ENCODE measurements around the gene PPIA. TPM values are rescaled to one million over a fixed set of nuclear protein-coding genes. Genes with fewer than 3 reads are reported as not detected.
"Not testable (repeated sequence)": the region's sequence is repeated elsewhere in the genome, so short reads cannot be mapped to it uniquely, and the experiment has no call there.

The PPIA gene
- total RNA-seq, 1 donor from 2014 or later = 1,411 TPM

GRCh38 chr7:44799939-44800338 is 3.5 kb downstream of the PPIA start:
- no peak for DNase-seq
- ChIA-PET POLR2A (interaction anchor here (0.7 to 1.5 kb wide), 3 partner anchors 41 to 161 kb away, joined by 3 read pairs; no protein-coding TSS in a partner anchor), CTCF (interaction anchor here (0.7 kb wide), 1 partner anchor 13 kb away, joined by 3 read pairs; no protein-coding TSS in a partner anchor)
- no peaks in the 10 kb centered on the region for H3K27me3 Mint-ChIP-seq
- peaks cover 38% of the 10 kb centered on the region for H3K4me1 Mint-ChIP-seq
- H3K27ac Mint-ChIP-seq = peak overlapping the region; percentile 50
- no peak overlapping the region for H3K4me3 Mint-ChIP-seq
- intact Hi-C loops (cut with micrococcal nuclease) = no loop called here
- H3K9me3 Mint-ChIP-seq = no peaks in the 10 kb centered on the region
- no peak for ATAC-seq (ENCODE audit: low read depth)
- peaks cover 71% of the 10 kb centered on the region for H3K36me3 Mint-ChIP-seq (ENCODE audit: low read depth)
- no peak for TF ChIP-seq CTCF (IDR thresholded peaks at IDR 0.05)

DNA sequence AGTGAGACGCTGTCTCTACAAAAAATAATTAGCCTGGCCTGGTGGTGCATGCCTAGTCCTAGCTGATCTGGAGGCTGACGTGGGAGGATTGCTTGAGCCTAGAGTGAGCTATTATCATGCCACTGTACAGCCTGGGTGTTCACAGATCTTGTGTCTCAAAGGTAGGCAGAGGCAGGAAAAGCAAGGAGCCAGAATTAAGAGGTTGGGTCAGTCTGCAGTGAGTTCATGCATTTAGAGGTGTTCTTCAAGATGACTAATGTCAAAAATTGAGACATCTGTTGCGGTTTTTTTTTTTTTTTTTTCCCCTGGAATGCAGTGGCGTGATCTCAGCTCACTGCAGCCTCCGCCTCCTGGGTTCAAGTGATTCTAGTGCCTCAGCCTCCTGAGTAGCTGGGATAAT is 5.4 kb downstream of the PPIA start:
- no peak for TF ChIP-seq CTCF (IDR thresholded peaks at IDR 0.05)
- ChIA-PET POLR2A (interaction anchor here (0.6 to 0.8 kb wide), 3 partner anchors 34 to 313 kb away, joined by 3 to 4 read pairs (median 3); no protein-coding TSS in a partner anchor), CTCF (interaction anchor here (1.2 kb wide), 1 partner anchor 46 kb away, joined by 3 read pairs; the partner anchor contains the start of gene H2AZ2)
- H3K36me3 Mint-ChIP-seq (ENCODE audit: low read depth) = peaks cover 71% of the 10 kb centered on the region
- ATAC-seq (ENCODE audit: low read depth) = no peak
- intact Hi-C loops (cut with micrococcal nuclease) = no loop called here
- no peaks in the 10 kb centered on the region for H3K9me3 Mint-ChIP-seq
- peak overlapping the region; percentile 25 for H3K27ac Mint-ChIP-seq
- peaks cover 34% of the 10 kb centered on the region for H3K4me1 Mint-ChIP-seq
- H3K27me3 Mint-ChIP-seq = no peaks in the 10 kb centered on the region
- no peak overlapping the region for H3K4me3 Mint-ChIP-seq
- DNase-seq = no peak

GRCh38 chr7:44802418-44803025 is 6.0 kb downstream of the PPIA start:
- ChIA-PET CTCF (interaction anchor here (1.2 kb wide), 1 partner anchor 45 kb away, joined by 3 read pairs; the partner anchor contains the start of gene H2AZ2), POLR2A (interaction anchor here (0.6 to 0.8 kb wide), 3 partner anchors 34 to 314 kb away, joined by 3 to 4 read pairs (median 3); no protein-coding TSS in a partner anchor)
- intact Hi-C loops (cut with micrococcal nuclease) = no loop called here
- Mint-ChIP-seq H3K9me3 (no peaks in the 10 kb centered on the region), H3K36me3 (ENCODE audit: low read depth) (peaks cover 69% of the 10 kb centered on the region), H3K27me3 (no peaks in the 10 kb centered on the region), H3K4me1 (peaks cover 31% of the 10 kb centered on the region), H3K27ac (no peak overlapping the region), H3K4me3 (no peak overlapping the region)
- DNase-seq (no peak), ATAC-seq (ENCODE audit: low read depth) (no peak)
- TF ChIP-seq CTCF (IDR thresholded peaks at IDR 0.05) = no peak

GRCh38 chr7:44803828-44804519 is 7.5 kb downstream of the PPIA start:
- Mint-ChIP-seq H3K36me3 (ENCODE audit: low read depth) (peaks cover 57% of the 10 kb centered on the region), H3K4me1 (peaks cover 17% of the 10 kb centered on the region)
- DNase-seq; H3K27ac Mint-ChIP-seq; H3K9me3 Mint-ChIP-seq; H3K4me3 Mint-ChIP-seq; ATAC-seq (ENCODE audit: low read depth); intact Hi-C loops (cut with micrococcal nuclease); CTCF ChIA-PET; H3K27me3 Mint-ChIP-seq: not testable (repeated sequence)
- POLR2A ChIA-PET = interaction anchor here (0.6 to 1.4 kb wide), 6 partner anchors 11 to 230 kb away, joined by 3 to 7 read pairs (median 4); partner anchors contain the start of genes DDX56 and H2AZ2

- H3K27me3 Mint-ChIP-seq = no peaks in the 10 kb centered on the region
- CTCF ChIA-PET = no interaction called here
- no peaks in the 10 kb centered on the region for H3K9me3 Mint-ChIP-seq
- intact Hi-C loops (cut with micrococcal nuclease) = no loop called here
- peaks cover 39% of the 10 kb centered on the region for H3K36me3 Mint-ChIP-seq (ENCODE audit: low read depth)
- ATAC-seq (ENCODE audit: low read depth) (no peak), DNase-seq (no peak)
- no peak for TF ChIP-seq CTCF (IDR thresholded peaks at IDR 0.05)
- no peak overlapping the region for H3K27ac Mint-ChIP-seq
- no peak overlapping the region for H3K4me3 Mint-ChIP-seq
- POLR2A ChIA-PET = interaction anchor here (0.6 to 1.4 kb wide), 2 partner anchors 218 to 229 kb away, joined by 3 read pairs; no protein-coding TSS in a partner anchor
- H3K4me1 Mint-ChIP-seq = peaks cover 7% of the 10 kb centered on the region
These were observed 9.5 kb downstream of the PPIA start for GRCh38 chr7:44805950-44806349.

Measured in activated B cell treated with CpG ODN at 0.5 μM for 24 hours (primary cell).